ENCODE measurements around the gene RIOX2.

DNA sequence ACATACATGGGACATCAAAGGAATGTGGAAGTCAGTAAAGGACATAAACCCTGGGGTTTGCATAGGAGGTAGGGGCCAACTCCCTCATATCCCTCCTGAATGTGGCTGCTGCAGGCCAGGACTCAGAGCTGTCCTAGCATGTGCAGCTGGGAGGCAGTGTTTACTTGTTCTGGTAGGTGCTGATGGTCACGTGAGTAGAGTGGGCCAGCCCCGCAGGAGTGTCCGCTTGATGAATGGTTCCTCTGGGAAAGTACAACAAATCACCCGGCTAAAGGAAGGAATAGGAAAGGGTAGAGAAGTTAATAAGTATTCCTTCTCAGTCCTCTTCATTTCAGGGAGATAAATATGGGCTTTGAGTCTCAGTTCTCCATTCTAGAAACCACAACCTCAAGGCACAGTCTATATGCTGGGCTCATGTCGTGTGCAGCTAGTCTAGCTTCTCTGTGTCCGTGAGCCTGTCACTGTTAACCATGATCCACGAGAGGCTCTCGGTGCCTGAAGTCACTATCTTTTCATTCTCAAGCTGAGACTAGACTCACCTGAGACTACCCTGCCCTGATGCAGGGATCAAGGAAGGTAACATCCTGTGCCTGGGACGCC is 17.9 kb downstream of the RIOX2 start:
- no peak for TF ChIP-seq TAF1 (IDR thresholded peaks at IDR 0.05; ENCODE audit: borderline replicate concordance, insufficient read depth, low read length)
- TF ChIP-seq, protein P1, sequence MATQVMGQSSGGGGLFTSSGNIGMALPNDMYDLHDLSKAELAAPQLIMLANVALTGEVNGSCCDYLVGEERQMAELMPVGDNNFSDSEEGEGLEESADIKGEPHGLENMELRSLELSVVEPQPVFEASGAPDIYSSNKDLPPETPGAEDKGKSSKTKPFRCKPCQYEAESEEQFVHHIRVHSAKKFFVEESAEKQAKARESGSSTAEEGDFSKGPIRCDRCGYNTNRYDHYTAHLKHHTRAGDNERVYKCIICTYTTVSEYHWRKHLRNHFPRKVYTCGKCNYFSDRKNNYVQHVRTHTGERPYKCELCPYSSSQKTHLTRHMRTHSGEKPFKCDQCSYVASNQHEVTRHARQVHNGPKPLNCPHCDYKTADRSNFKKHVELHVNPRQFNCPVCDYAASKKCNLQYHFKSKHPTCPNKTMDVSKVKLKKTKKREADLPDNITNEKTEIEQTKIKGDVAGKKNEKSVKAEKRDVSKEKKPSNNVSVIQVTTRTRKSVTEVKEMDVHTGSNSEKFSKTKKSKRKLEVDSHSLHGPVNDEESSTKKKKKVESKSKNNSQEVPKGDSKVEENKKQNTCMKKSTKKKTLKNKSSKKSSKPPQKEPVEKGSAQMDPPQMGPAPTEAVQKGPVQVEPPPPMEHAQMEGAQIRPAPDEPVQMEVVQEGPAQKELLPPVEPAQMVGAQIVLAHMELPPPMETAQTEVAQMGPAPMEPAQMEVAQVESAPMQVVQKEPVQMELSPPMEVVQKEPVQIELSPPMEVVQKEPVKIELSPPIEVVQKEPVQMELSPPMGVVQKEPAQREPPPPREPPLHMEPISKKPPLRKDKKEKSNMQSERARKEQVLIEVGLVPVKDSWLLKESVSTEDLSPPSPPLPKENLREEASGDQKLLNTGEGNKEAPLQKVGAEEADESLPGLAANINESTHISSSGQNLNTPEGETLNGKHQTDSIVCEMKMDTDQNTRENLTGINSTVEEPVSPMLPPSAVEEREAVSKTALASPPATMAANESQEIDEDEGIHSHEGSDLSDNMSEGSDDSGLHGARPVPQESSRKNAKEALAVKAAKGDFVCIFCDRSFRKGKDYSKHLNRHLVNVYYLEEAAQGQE (IDR thresholded peaks at IDR 0.05; ENCODE audit: insufficient read depth in 1 of 2, low read depth in 2 of 2, low read length in 2 of 2) = no peak

Measured in PFSK-1 (cell line).